ENCODE data around the gene ALPK3. TPM values are rescaled to one million over a fixed set of nuclear protein-coding genes. Genes with fewer than 3 reads are reported as not detected.

ALPK3 gene
- polyA plus RNA-seq, 1 donor from 2014 or later, result not detected

DNA sequence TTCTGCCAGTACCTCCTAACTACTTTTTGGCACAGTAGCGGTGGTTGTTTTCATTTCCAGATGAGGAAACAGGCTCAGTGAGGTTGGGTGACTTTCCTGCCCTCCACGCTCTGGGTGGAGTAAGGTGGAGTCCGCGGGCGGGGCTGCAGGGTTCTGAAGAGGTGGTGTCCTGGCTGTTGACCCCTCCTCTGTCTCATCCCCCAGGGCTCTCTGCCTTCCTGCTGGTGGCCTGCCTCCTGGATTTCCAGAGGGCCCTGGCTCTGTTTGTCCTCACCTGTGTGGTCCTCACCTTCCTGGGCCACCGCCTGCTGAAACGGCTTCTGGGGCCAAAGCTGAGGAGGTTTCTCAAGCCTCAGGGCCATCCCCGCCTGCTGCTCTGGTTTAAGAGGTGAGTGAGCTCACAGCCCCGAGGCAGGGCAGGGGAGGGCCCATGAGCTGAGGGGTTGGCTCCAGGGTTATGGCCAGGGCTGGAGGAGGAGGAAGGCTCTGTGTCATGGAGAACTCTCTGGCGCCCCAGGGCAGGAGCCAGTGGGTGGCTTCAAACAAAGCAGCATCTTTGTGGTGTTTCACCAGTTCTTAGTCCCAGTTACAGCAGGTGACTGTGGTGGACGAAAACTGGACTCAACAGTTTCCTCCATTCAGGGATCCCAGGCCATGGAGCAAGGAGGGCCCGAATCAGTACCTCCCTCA is 77.7 kb downstream of the ALPK3 start:
- Histone ChIP-seq H3K79me2 (replicated peaks; ENCODE audit: insufficient read depth, low read length) (no peaks in the 10 kb centered on the region), H3K9me3 (ENCODE audit: low read length) (no peaks in the 10 kb centered on the region), H3F3A (ENCODE audit: insufficient read depth, low read length, poor library complexity, severe bottlenecking) (no peaks in the 10 kb centered on the region), H3K4me2 (ENCODE audit: low read length) (no peak overlapping the region), H4K20me1 (ENCODE audit: insufficient read depth) (no peaks in the 10 kb centered on the region), H3K4me3 (ENCODE audit: low read length) (no peak overlapping the region), H3K9ac (ENCODE audit: low read length) (no peak overlapping the region), H3K27ac (ENCODE audit: low read length) (no peak overlapping the region), H2AFZ (ENCODE audit: low read depth, low read length) (no peak overlapping the region), H3K36me3 (ENCODE audit: insufficient read depth, low read length) (no peaks in the 10 kb centered on the region), H3K27me3 (ENCODE audit: insufficient read depth, low read depth, low read length) (no peaks in the 10 kb centered on the region), H3K9me2 (ENCODE audit: insufficient read depth, low read length) (no peaks in the 10 kb centered on the region)
- TF ChIP-seq EZH2 (IDR thresholded peaks at IDR 0.05; ENCODE audit: borderline replicate concordance, insufficient read depth, low read length, poor library complexity, severe bottlenecking), result no peak
- TF ChIP-seq MXI1 (conservative IDR thresholded peaks at IDR 0.05; ENCODE audit: poor library complexity, severe bottlenecking), result no peak
- TF ChIP-seq RAD21 (conservative IDR thresholded peaks at IDR 0.05), result no peak
- TF ChIP-seq, protein P1, sequence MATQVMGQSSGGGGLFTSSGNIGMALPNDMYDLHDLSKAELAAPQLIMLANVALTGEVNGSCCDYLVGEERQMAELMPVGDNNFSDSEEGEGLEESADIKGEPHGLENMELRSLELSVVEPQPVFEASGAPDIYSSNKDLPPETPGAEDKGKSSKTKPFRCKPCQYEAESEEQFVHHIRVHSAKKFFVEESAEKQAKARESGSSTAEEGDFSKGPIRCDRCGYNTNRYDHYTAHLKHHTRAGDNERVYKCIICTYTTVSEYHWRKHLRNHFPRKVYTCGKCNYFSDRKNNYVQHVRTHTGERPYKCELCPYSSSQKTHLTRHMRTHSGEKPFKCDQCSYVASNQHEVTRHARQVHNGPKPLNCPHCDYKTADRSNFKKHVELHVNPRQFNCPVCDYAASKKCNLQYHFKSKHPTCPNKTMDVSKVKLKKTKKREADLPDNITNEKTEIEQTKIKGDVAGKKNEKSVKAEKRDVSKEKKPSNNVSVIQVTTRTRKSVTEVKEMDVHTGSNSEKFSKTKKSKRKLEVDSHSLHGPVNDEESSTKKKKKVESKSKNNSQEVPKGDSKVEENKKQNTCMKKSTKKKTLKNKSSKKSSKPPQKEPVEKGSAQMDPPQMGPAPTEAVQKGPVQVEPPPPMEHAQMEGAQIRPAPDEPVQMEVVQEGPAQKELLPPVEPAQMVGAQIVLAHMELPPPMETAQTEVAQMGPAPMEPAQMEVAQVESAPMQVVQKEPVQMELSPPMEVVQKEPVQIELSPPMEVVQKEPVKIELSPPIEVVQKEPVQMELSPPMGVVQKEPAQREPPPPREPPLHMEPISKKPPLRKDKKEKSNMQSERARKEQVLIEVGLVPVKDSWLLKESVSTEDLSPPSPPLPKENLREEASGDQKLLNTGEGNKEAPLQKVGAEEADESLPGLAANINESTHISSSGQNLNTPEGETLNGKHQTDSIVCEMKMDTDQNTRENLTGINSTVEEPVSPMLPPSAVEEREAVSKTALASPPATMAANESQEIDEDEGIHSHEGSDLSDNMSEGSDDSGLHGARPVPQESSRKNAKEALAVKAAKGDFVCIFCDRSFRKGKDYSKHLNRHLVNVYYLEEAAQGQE (IDR thresholded peaks at IDR 0.05; ENCODE audit: borderline replicate concordance), result no peak
- TF ChIP-seq POLR2AphosphoS5 (IDR thresholded peaks at IDR 0.05), result no peak
- TF ChIP-seq, protein P2, sequence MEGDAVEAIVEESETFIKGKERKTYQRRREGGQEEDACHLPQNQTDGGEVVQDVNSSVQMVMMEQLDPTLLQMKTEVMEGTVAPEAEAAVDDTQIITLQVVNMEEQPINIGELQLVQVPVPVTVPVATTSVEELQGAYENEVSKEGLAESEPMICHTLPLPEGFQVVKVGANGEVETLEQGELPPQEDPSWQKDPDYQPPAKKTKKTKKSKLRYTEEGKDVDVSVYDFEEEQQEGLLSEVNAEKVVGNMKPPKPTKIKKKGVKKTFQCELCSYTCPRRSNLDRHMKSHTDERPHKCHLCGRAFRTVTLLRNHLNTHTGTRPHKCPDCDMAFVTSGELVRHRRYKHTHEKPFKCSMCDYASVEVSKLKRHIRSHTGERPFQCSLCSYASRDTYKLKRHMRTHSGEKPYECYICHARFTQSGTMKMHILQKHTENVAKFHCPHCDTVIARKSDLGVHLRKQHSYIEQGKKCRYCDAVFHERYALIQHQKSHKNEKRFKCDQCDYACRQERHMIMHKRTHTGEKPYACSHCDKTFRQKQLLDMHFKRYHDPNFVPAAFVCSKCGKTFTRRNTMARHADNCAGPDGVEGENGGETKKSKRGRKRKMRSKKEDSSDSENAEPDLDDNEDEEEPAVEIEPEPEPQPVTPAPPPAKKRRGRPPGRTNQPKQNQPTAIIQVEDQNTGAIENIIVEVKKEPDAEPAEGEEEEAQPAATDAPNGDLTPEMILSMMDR (IDR thresholded peaks at IDR 0.05; ENCODE audit: poor library complexity, severe bottlenecking), result no peak
- no peak for TF ChIP-seq TAF1 (IDR thresholded peaks at IDR 0.05; ENCODE audit: low read depth)
- no peak for TF ChIP-seq EP300 (conservative IDR thresholded peaks at IDR 0.05; ENCODE audit: poor library complexity, severe bottlenecking)
- TF ChIP-seq SMC3 (conservative IDR thresholded peaks at IDR 0.05; ENCODE audit: poor library complexity), result no peak

DNA sequence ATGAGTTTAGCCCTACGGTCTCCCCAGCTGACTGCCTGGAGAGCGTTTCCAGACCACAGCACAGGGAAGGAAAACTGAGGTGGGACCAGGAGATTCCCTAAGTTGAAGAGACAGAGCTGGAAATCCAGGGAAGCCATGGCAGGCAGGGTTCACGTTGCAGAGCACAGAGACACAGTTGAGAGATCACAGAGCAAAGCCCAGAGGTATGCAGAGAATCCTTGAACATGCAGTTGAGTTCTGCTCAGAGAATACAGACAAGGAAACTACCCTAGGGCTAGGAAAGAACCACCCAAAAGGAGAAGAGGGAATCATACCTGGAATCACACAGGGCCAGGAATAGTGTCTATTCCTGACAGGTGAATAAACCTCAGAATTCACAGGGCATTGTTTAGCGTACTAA is 81.6 kb downstream of the ALPK3 start:
- no peaks in the 10 kb centered on the region for H3F3A ChIP-seq (ENCODE audit: insufficient read depth, low read length, poor library complexity, severe bottlenecking)
- H2AFZ ChIP-seq (ENCODE audit: low read depth, low read length), result no peak overlapping the region
- no peaks in the 10 kb centered on the region for H3K36me3 ChIP-seq (ENCODE audit: insufficient read depth, low read length)
- no peak overlapping the region for H3K27ac ChIP-seq (ENCODE audit: low read length)
- H3K9me3 ChIP-seq (ENCODE audit: low read length), result no peaks in the 10 kb centered on the region
- no peak overlapping the region for H3K4me3 ChIP-seq (ENCODE audit: low read length)
- H4K20me1 ChIP-seq (ENCODE audit: insufficient read depth), result no peaks in the 10 kb centered on the region
- no peaks in the 10 kb centered on the region for H3K27me3 ChIP-seq (ENCODE audit: insufficient read depth, low read depth, low read length)
- TF ChIP-seq SMC3 (conservative IDR thresholded peaks at IDR 0.05; ENCODE audit: poor library complexity) (no peak), TAF1 (IDR thresholded peaks at IDR 0.05; ENCODE audit: low read depth) (no peak), EP300 (conservative IDR thresholded peaks at IDR 0.05; ENCODE audit: poor library complexity, severe bottlenecking) (no peak), MXI1 (conservative IDR thresholded peaks at IDR 0.05; ENCODE audit: poor library complexity, severe bottlenecking) (no peak), POLR2AphosphoS5 (IDR thresholded peaks at IDR 0.05) (no peak), EZH2 (IDR thresholded peaks at IDR 0.05; ENCODE audit: borderline replicate concordance, insufficient read depth, low read length, poor library complexity, severe bottlenecking) (no peak), RAD21 (conservative IDR thresholded peaks at IDR 0.05) (no peak)
- TF ChIP-seq, protein P1 (IDR thresholded peaks at IDR 0.05; ENCODE audit: borderline replicate concordance), result no peak
- TF ChIP-seq, protein P2 (IDR thresholded peaks at IDR 0.05; ENCODE audit: poor library complexity, severe bottlenecking), result no peak
- H3K79me2 ChIP-seq (replicated peaks; ENCODE audit: insufficient read depth, low read length), result no peaks in the 10 kb centered on the region
- no peak overlapping the region for H3K9ac ChIP-seq (ENCODE audit: low read length)
- no peak overlapping the region for H3K4me2 ChIP-seq (ENCODE audit: low read length)
- H3K9me2 ChIP-seq (ENCODE audit: insufficient read depth, low read length), result no peaks in the 10 kb centered on the region
